Heart left ventricle (tissue), 16 donors: ENCODE data around the gene MEF2D. TPM values are rescaled to one million over a fixed set of nuclear protein-coding genes. Genes with fewer than 3 reads are reported as not detected.

Experiments
- ATAC-seq, 4 donors: fragments of 200-7000 bp; cut with Tn5 transposase; one replicate each; pipeline ENCODE4 v1.9.1; 2020 to 2022; ENCODE audit warnings: moderate library complexity in 4 of 4, mild to moderate bottlenecking in 3 of 4, moderate number of reproducible peaks in 1 of 4
- DNase-seq, 5 donors: peaks; one replicate each; pipeline ENCODE4 v3.0.0-alpha.2; 2020
- H3K27ac ChIP-seq, 12 donors: fragments of 200-600 bp; sonication (generic) in 4 of 12; one replicate each; pipeline versions ENCODE4 v1.5.0 to v1.8.0; 2016 to 2022; ENCODE audit warnings: mild to moderate bottlenecking in 2 of 12
- H3K27me3 ChIP-seq, 9 donors: fragments of 200-600 bp; sonication (generic) in 2 of 9; one replicate each; pipeline versions ENCODE4 v1.5.1 to v1.8.0; 2016 to 2022; ENCODE audit warnings: mild to moderate bottlenecking in 3 of 9
- H3K36me3 ChIP-seq, 9 donors: fragments of 200-600 bp; sonication (generic) in 2 of 9; one replicate each; pipeline versions ENCODE4 v1.5.0 to v1.8.0; 2018 to 2022; ENCODE audit warnings: mild to moderate bottlenecking in 2 of 9
- H3K4me1 ChIP-seq, 12 donors: fragments of 200-600 bp; sonication (generic) in 4 of 12; one replicate each; pipeline versions ENCODE4 v1.5.0 to v1.8.0; 2016 to 2022; ENCODE audit warnings: mild to moderate bottlenecking in 3 of 12
- H3K4me3 ChIP-seq, 12 donors: fragments of 200-600 bp; sonication (generic) in 4 of 12; one replicate each; pipeline versions ENCODE4 v1.5.0 to v1.8.0; 2017 to 2022; ENCODE audit warnings: mild to moderate bottlenecking in 9 of 12, moderate library complexity in 4 of 12
- H3K9me3 ChIP-seq, 12 donors: fragments of 200-600 bp; sonication (generic) in 4 of 12; one replicate each; pipeline versions ENCODE4 v1.5.0 to v1.8.0; 2016 to 2022; ENCODE audit warnings: mild to moderate bottlenecking in 1 of 12
- POLR2A ChIP-seq, 2 donors: fragments of 450-650 bp; IDR thresholded peaks; one replicate each; pipeline ENCODE4 v1.6.1; 2017; ENCODE audit warnings: antibody characterized with exemption in 2 of 2, mild to moderate bottlenecking in 2 of 2, moderate library complexity in 2 of 2
- WGBS, 4 donors: extraction: QIAGEN DNeasy Blood & Tissue Kit in 2 of 4; methylation state at CpG; one replicate each; pipeline versions ENCODE4 v1.1.5 to v1.1.7; 2013 to 2018; 5-methylcytosine and 5-hydroxymethylcytosine counted together
- intact Hi-C, 10 donors: fragments of 100-400 bp; cut with DNase I; formaldehyde crosslinking; loops; one replicate each; pipeline versions ENCODE4 v1.11.1 to v1.14.2; 2022
- polyA plus RNA-seq, 2 donors: library from polyadenylated mRNA; stranded (reverse); fragments of 200-250 nt; gene quantifications; one replicate each; pipeline ENCODE4 v1.2.3, GENCODE V29; 2013
- total RNA-seq, 9 donors: library from RNA; depleted of rRNA in 2 of 9; stranded (reverse); fragments of >200 nt in 2 of 9; fragmentation: NEBNext Ultra II Directional in 3 of 9; extraction: Animal tissue kit (Norgen Biotek cat#: 25700) in 3 of 9; gene quantifications; one replicate each; pipeline versions ENCODE4 v1.1.0 to v1.2.4, GENCODE V29; 2016 to 2023
- TF ChIP-seq, protein P1 (sequence below), 12 donors: fragments of 200-600 bp; sonication (generic) in 4 of 12; IDR thresholded peaks; one replicate each; pipeline versions ENCODE4 v1.5.0 to v1.8.0; 2018 to 2022; ENCODE audit warnings: antibody characterized with exemption in 12 of 12, mild to moderate bottlenecking in 5 of 12
- donor health status: ischemic (EF 13 %, LVEDD 7.1; RV severe dilation, severe dysfunction).
- donor health status: healthy with polysubstance abuse.
- donor health status: DM: no; HTN: yes; CAD: no.
- donor health status: DM: no; HTN: no; CAD: no.
- donor health status: ischemic (EF 25% LVEDD 6.9; RV normal size, moderate dysfunction).
- donor health status: ischemic (EF 25% LVEDD 5.7; RV mildly dilated, moderate dysfunction).
- donor health status: healthy.
- donor health status: DM: yes; HTN: yes; CAD: no.
- donor health status: ischemic (EF 35%, LVEDD 5.7; RV mildly dilated, moderate dysfunction).
- donor health status: nonischemic (EF 11% LVEDD 7.7; RV severe dilation, severe dysfunction).
- donor health status: DM: yes; HTN: yes; CAD: no.
- donor health status: PGD.
- donor health status: ischemic (EF 29% LVEDD 5.4; RV normal size, mild dysfunction).
- donor health status: nonischemic (EF 23%, LVEDD 6.1; RV moderate dilation, normal function).

Gene MEF2D
- total and polyA plus RNA-seq, 11 donors: 40.5 to 203 (median 92.3) TPM

DNA sequence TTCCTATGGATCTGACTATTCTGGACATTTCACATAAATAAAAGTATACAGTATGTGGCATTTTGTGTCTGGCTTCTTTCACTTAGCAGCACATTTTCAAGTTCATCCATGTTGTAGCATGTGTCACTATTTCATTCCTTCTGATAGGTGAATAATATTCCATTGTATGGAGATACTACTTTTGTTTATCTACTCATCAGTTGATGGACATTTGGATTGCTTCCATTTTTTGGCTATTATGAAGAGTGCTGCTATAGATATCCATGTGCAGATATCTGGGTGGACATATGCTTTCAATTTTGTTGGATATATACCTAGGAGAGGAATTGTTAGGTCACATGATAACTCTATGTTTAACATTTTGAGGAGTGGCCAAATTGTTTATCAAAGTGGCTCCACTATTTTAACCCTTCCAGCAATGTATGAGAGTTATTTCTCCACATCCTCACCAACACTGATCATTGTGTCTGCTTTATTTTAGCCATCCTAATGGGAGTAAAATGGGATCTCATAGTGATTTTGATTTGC lies 21.9 kb upstream of the MEF2D start:
- DNase-seq (no peak), ATAC-seq (no peak)
- Histone ChIP-seq H3K27me3 (no peaks in the 10 kb centered on the region), H3K27ac (no peak overlapping the region), H3K4me3 (no peak overlapping the region), H3K4me1 (peaks cover 0 to 25% (median 10%) of the 10 kb centered on the region in 12 donors), H3K36me3 (no peaks in the 10 kb centered on the region), H3K9me3 (no peaks in the 10 kb centered on the region)
- intact Hi-C loops: no loop called here
- TF ChIP-seq, protein P1, sequence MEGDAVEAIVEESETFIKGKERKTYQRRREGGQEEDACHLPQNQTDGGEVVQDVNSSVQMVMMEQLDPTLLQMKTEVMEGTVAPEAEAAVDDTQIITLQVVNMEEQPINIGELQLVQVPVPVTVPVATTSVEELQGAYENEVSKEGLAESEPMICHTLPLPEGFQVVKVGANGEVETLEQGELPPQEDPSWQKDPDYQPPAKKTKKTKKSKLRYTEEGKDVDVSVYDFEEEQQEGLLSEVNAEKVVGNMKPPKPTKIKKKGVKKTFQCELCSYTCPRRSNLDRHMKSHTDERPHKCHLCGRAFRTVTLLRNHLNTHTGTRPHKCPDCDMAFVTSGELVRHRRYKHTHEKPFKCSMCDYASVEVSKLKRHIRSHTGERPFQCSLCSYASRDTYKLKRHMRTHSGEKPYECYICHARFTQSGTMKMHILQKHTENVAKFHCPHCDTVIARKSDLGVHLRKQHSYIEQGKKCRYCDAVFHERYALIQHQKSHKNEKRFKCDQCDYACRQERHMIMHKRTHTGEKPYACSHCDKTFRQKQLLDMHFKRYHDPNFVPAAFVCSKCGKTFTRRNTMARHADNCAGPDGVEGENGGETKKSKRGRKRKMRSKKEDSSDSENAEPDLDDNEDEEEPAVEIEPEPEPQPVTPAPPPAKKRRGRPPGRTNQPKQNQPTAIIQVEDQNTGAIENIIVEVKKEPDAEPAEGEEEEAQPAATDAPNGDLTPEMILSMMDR (IDR thresholded peaks at IDR 0.05): no peak
- TF ChIP-seq POLR2A (IDR thresholded peaks at IDR 0.05): no peak

DNA sequence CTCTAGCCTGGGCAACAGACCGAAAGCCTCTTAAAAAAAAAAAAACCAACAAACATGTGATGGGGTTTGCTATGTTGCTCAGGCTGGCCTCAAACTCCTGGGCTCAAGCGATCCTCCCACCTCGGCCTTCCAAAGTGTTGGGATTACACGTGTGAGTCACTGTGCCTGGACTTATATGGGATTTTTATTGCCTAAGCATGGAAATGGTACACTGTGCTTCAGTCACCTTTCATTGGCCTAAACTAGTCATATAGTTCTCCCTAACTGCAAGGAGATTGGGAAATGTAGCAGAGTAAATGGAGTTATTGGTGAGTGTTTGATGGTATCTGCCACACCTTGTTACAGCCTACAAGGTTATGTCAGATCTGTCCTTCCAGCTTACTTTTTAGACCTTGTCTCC lies 17.2 kb upstream of the MEF2D start:
- TF ChIP-seq POLR2A (IDR thresholded peaks at IDR 0.05): no peak
- TF ChIP-seq, protein P1 (IDR thresholded peaks at IDR 0.05): no peak
- H3K36me3 ChIP-seq: no peaks in the 10 kb centered on the region
- ATAC-seq (no peak), DNase-seq (no peak)
- H3K4me3 ChIP-seq: no peak overlapping the region
- no peak overlapping the region for H3K27ac ChIP-seq
- H3K4me1 ChIP-seq: no peaks in the 10 kb centered on the region
- H3K9me3 ChIP-seq: no peaks in the 10 kb centered on the region
- intact Hi-C loops: loop anchor here in 2 of 10 donors (5.0 to 10.0 kb wide), 2 partner anchors 47 to 50 kb away; no protein-coding TSS in a partner anchor
- H3K27me3 ChIP-seq: no peaks in the 10 kb centered on the region
- WGBS, 4 donors: 69 to 96% (median 85%) methylated on average over 4 of the region's 4 CpGs

DNA sequence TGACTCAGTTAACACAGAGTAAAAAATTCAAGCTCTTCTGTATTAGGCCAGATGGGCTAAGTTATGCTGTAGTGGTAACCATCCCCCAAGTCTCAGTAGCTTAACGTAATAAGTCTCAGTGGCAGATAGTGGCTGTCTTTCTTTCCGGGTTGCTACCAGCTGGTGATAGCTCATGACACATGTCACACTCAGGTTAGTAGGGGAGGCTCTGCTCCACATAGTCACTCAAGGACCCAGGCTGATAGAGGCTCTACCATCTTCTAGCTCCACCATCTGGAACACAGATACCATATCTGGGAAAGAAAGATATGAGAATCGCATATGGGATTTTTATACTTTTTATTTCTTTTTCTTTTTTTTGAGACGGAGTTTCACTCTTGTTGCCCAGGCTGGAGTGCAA lies 16.2 kb upstream of the MEF2D start:
- intact Hi-C loops: loop anchor here in 2 of 10 donors (5.0 to 10.0 kb wide), 2 partner anchors 48 to 50 kb away; no protein-coding TSS in a partner anchor
- 75 to 80% (median 79%) methylated on average over 4 of the region's 4 CpGs for WGBS, 4 donors
- DNase-seq: no peak
- Histone ChIP-seq H3K9me3 (no peaks in the 10 kb centered on the region), H3K4me1 (no peaks in the 10 kb centered on the region), H3K36me3 (no peaks in the 10 kb centered on the region), H3K4me3 (no peak overlapping the region), H3K27me3 (no peaks in the 10 kb centered on the region), H3K27ac (no peak overlapping the region)
- no peak for ATAC-seq
- TF ChIP-seq, protein P1 (IDR thresholded peaks at IDR 0.05): no peak
- TF ChIP-seq POLR2A (IDR thresholded peaks at IDR 0.05): no peak

DNA sequence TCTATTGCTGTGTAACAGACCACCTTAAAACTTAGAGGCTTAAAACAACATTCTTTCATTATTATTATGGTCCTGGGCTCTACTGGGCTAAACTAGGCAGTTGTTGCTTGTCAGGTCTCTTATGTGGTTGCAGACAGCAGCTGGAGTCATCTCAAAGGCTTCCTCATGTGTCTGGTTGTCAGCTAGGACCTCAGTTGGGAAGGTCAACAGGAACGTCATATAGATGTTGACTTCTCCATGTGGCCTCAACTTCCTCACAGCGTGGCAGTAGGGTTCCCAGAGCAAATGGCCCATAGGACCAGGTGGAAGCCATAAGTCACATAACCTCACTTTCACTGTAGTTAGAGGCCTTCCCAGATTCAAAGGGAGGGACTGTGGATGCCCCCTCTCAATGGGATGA lies 15.4 kb upstream of the MEF2D start:
- no peaks in the 10 kb centered on the region for H3K36me3 ChIP-seq
- intact Hi-C loops: loop anchor here in 2 of 10 donors (5.0 to 10.0 kb wide), 2 partner anchors 49 to 51 kb away; no protein-coding TSS in a partner anchor
- 38 to 82% (median 50%) methylated on average over 2 of the region's 2 CpGs for WGBS, 4 donors

More for the DNA sequence above, 15.4 kb upstream of the MEF2D start:
- no peak overlapping the region for H3K27ac ChIP-seq
- TF ChIP-seq, protein P1 (IDR thresholded peaks at IDR 0.05): no peak
- TF ChIP-seq POLR2A (IDR thresholded peaks at IDR 0.05): no peak
- no peaks in the 10 kb centered on the region for H3K27me3 ChIP-seq
- H3K4me1 ChIP-seq: peaks cover 0 to 7% (median under 1%) of the 10 kb centered on the region in 12 donors
- ATAC-seq (peak in 2 of 4 donors; percentile 10 to 18), DNase-seq (no peak)
- H3K4me3 ChIP-seq: no peak overlapping the region
- H3K9me3 ChIP-seq: no peaks in the 10 kb centered on the region
